Measurements from ENCODE around the gene KRTAP10-3.

KRTAP10-3 gene

DNA sequence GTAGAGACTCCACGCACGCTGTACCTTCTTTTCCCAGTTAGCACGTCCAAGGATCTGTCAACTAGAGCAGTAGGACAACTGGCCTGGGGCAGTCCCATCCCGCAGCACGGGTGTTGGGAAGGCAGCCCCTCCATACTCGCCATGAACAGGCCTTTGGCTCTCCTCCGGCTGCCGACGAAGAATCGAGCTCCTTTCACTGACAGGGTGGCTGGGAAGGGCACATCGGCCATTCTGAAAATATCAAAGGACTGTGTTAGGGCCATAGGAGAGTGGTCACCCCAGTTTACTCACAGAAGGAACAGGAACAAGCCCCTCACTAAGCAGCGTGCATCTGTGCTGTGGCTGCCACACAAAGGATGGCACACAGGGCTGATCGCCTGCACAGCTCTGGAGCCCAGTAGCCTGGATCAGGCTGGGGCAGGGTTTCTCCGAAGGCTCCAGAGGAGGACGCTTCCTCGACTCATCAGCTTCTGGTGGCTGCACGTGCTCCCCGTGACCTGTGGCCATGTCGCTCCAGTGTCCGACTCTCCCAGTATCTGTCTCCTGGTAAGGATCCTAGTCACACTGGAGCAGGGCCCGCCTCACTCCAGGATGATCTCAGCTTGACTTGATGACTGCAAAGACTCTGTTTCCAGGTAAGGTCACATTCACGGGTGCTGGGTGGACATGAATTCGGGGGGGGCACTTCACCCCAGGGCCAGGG, 27.5 kb downstream of the KRTAP10-3 start:
- POLR2A ChIA-PET, result no interaction called here
- TF ChIP-seq, protein P1, sequence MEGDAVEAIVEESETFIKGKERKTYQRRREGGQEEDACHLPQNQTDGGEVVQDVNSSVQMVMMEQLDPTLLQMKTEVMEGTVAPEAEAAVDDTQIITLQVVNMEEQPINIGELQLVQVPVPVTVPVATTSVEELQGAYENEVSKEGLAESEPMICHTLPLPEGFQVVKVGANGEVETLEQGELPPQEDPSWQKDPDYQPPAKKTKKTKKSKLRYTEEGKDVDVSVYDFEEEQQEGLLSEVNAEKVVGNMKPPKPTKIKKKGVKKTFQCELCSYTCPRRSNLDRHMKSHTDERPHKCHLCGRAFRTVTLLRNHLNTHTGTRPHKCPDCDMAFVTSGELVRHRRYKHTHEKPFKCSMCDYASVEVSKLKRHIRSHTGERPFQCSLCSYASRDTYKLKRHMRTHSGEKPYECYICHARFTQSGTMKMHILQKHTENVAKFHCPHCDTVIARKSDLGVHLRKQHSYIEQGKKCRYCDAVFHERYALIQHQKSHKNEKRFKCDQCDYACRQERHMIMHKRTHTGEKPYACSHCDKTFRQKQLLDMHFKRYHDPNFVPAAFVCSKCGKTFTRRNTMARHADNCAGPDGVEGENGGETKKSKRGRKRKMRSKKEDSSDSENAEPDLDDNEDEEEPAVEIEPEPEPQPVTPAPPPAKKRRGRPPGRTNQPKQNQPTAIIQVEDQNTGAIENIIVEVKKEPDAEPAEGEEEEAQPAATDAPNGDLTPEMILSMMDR (IDR thresholded peaks at IDR 0.05; ENCODE audit: control extremely low read depth, extremely low read depth, low read depth, missing control alignments), result no peak
- no peak for DNase-seq (ENCODE audit: extremely low spot score)
- CTCF ChIA-PET, result interaction anchor here (1.4 kb wide), 1 partner anchor 21 kb away, joined by 3 read pairs; no protein-coding TSS in a partner anchor

DNA sequence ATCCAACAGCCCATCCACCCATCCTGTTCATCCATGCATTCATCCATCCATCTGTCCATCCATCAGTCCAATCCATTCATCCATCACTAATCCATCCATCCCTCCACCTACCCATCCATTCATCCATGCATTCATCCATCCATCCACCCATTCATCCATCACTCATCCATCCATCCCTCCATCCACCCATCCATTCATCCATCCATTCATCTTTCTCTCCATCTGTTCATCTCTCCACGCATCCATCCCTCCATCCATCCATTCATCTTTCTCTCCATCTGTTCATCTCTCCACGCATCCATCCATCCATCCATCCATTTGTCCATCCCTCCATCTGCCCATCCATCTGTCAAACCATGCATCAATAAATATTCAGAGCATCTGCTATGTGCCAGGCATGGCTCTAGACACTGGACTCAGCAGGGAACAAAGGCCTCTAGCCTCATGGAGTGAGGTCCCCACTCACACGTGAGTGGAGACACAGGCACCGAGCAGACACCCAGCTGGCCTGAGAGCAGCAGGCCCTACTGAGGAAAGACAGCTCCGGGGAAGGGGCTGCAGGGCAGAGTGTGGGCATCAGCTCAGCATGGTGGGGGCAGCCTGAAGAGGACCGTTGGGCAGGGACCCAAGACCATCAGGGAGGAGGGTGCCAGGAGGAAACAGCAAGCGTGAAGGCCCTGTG, 28.2 kb downstream of the KRTAP10-3 start:
- no peak for DNase-seq (ENCODE audit: extremely low spot score)
- TF ChIP-seq, protein P1 (IDR thresholded peaks at IDR 0.05; ENCODE audit: control extremely low read depth, extremely low read depth, low read depth, missing control alignments), result no peak
- ChIA-PET CTCF (interaction anchor here (1.4 kb wide), 1 partner anchor 20 kb away, joined by 3 read pairs; no protein-coding TSS in a partner anchor), POLR2A (no interaction called here)

DNA sequence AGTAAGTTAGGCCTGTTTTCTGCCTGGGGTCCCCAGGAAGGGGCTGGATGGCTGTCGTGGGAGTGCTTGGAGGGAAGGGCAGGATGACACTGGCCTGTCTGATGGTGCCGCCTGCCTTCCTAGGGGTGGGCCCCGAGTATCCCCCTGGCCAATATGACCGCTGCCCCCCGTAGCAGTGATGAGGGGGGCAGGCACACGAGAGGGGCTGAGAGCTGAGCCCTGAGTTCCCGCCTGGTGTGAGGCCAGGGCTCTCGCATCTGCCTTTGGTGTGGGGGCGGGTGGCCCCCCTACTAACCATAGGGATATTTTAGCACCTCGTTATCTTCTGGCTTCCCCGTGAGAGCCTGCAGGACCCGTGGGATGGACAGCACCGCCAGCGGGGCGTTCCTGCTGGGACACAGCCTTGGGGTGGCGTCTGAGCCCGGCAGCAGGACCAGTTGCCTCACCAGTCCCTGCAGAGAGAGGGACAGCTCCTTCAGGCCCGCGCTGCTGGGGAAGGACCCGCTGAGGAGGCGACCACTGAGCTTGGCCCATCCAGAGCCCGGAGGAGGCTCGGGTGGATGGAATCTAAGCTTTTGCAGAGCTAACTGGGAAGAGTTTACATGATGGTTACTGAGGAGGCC, 29.0 kb downstream of the KRTAP10-3 start:
- TF ChIP-seq, protein P1 (IDR thresholded peaks at IDR 0.05; ENCODE audit: control extremely low read depth, extremely low read depth, low read depth, missing control alignments), result no peak
- CTCF ChIA-PET, result interaction anchor here (1.4 kb wide), 1 partner anchor 19 kb away, joined by 3 read pairs; no protein-coding TSS in a partner anchor
- DNase-seq (ENCODE audit: extremely low spot score), result no peak
- POLR2A ChIA-PET, result no interaction called here

DNA sequence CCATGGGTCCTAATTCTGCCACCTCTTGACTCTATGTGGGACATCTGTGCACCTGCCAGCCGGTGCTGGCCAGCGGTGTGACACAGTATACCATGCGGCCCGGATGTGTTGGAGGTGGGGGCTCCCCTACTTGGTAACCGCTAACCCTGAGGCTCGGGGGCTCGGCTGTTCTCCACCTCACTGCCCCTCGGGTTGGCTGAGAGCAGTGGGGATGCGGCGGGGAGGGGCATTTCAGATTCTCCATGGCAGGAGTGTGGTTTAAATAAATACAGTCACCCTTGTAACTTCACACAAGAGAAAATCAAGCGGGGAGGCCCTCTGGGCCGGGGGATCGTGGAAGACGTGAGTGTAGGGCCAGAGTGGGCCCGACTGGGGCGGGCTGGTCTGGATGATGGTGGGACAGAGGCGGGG, 29.6 kb downstream of the KRTAP10-3 start:
- CTCF ChIA-PET, result no interaction called here

DNA sequence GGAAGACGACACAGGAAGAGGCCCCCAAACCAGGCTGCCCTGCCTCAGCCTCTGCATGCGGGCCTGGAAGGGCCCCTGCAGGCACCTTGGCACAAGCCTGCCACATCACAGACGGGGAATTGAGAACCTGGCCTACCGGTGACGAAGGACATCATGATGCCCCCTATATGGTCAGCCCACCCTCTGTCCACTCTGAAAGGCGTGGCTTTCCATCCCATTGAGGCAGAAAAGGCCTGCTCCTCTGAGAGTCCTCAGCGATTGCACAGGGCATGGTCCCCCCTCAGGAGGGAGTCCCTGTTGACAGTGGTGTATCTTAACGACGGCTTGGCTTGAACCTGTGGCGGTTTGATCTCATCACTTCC, 30.0 kb downstream of the KRTAP10-3 start:
- TF ChIP-seq, protein P1 (IDR thresholded peaks at IDR 0.05; ENCODE audit: control extremely low read depth, extremely low read depth, low read depth, missing control alignments), result no peak
- DNase-seq (ENCODE audit: extremely low spot score), result no peak
- ChIA-PET POLR2A (no interaction called here), CTCF (no interaction called here)

More for the DNA sequence above, 29.6 kb downstream of the KRTAP10-3 start:
- no peak for DNase-seq (ENCODE audit: extremely low spot score)
- POLR2A ChIA-PET, result no interaction called here
- TF ChIP-seq, protein P1 (IDR thresholded peaks at IDR 0.05; ENCODE audit: control extremely low read depth, extremely low read depth, low read depth, missing control alignments), result no peak

DNA sequence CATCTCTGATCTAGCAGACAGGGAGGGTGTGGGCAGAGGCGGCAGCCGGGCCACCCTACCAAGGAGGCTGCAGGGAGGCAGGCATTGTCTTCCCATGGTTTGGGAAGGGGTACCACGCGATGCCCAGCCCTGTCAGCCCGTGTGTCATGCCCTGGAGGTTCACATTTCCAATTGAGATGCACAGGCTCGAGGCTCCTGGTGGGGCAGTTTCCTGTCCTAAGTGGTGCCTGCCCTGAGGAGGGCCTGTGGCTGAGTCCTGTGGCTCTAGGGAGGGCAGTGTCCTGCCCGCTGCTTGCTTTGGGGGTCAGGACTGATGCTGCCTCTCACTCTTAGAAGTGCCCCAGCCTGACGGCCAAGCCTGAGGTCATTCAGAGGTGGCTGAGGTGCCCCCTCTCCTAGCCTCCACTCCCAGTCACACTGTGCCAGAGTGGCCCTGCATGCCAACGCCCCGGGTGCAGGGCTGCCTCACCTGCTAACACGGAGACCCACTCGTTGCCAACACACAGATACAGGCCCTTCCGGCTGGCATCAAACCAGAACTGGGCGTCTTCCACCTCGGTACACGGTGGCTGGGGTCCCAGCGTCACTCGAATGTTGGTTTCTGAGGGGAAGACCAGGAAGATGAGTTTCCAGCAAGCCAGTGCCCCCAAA, 30.5 kb downstream of the KRTAP10-3 start:
- TF ChIP-seq, protein P1 (IDR thresholded peaks at IDR 0.05; ENCODE audit: control extremely low read depth, extremely low read depth, low read depth, missing control alignments), result no peak
- ChIA-PET POLR2A (no interaction called here), CTCF (no interaction called here)
- DNase-seq (ENCODE audit: extremely low spot score), result no peak

Data from GM10248 (cell line).